Ammon's horn (tissue), 1 donor: ENCODE results near the gene NAA10.
"Not testable (repeated sequence)": the region's sequence is repeated elsewhere in the genome, so short reads cannot be mapped to it uniquely, and the experiment has no call there.

ENCODE experiments used
- DNase-seq: peaks from one replicate; pipeline ENCODE4 v3.0.0-alpha.2; 2016; ENCODE audit warnings: low spot score

NAA10 gene

GRCh38 chrX:153934762-153935325 is at the start of gene NAA10:
Gene NAA10, minus strand, starts transcription at chrX:153935037. Its CDS starts 133 bp downstream, at chrX:153934904.
- peak; percentile 73 for DNase-seq

DNA sequence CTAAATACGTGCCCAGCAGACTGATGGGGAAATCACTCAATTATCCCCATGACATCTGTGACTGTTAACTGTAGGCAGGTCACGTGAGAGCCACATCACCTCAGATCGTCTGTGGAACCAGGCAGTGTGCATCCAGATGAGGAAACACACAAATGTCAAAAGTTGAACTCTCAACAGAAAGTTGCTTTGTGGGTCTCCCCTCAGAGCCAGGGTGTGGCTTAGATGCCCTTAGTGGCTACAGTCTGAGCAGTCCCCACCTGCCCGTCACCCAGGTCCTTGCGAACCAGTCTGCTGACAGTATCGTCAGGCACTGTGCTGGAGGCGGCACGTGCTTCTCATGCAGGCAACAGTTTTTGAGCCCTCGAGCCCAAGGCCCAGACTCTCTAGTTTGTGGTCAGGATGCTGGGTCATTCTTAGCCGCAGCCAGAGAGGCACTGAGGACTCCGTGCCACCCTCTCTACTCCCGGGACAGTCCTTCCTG is 48.5 kb upstream of the NAA10 start:
- DNase-seq, result no peak

DNA sequence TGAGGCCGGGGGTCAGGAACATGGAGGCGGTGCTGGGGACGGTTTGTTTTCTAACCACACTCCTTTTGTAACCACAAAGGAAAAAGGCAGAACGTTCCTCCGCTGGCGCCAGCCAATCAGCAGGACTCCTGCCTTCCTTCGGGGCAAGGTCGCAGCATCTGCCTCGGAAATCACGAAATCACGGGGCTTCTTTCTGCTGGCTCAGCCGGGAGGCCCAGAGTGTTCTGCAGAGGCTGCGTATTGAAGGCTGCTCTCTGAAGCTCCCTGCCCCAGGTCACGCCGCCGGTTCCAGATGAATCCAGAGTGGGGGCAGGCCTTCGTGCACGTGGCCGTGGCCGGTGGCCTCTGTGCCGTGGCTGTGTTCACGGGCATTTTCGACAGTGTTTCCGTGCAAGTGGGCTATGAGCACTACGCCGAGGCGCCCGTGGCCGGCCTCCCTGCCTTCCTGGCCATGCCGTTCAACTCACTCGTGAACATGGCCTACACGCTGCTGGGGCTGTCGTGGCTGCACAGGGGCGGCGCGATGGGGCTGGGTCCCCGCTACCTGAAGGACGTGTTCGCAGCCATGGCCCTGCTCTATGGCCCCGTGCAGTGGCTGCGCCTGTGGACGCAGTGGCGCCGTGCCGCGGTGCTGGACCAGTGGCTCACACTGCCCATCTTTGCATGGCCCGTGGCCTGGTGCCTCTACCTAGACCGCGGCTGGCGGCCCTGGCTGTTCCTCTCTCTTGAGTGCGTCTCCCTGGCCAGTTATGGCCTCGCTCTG is 47.1 kb upstream of the NAA10 start:
- DNase-seq, result peak; percentile 41

- DNase-seq, result no peak
Measured at GRCh38 chrX:153981231-153981630, 46.4 kb upstream of the NAA10 start.

DNA sequence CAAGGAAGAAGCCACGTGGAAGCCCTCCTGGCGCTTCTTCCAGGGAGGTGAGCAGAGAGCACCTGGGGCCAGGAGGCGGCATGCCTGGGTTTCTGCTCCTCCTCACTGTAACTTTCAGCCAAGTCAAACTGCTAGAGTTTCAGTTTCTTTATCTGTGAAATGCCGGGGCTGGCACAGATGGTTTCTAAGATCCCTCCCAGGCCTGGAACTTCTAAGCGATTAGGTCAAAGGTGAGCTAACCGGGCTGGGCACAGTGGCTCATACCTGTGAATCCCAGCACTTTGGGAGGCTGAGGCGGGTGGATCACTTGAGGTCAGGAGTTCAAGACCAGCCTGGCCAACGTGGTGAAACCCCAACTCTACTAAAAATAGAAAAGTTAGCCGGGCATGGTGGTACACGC is 45.6 kb upstream of the NAA10 start:
- not testable (repeated sequence) for DNase-seq

- no peak for DNase-seq
Measured at GRCh38 chrX:153974726-153975286, 40.0 kb upstream of the NAA10 start.

DNA sequence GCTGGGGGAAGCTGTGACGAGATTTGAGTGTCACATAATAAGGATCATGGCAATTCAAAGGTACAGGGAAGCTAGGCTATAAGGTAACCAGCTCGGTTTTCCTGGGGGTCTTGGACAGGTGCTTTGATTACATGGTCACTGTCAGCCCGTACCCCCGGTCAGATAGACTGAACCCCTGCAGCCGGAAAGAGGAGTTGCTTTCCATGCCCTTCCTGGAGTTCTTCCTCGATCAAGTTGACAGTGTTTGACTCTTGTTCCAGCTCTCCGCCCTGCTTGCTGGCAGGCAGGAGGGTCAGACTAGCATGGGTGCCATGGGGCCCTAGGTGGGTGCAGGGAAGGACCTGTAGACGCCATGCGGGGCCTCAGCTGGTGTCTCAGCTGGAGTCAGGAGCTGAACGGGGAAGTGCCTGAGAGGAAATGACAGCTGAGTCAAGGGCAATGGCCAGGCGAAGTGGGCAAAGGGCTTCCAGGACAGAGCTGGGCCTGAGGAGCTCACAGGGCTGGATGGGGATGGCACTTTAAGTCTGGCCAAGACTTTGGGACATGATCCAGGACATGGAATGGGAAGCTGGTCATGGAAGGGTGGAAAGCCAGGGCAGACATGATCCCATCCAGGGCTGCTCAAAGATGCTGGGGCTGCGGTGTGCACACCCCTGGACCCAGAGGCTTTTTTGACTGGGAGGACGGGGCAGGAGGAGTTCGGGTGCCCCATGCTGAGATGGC is 39.3 kb upstream of the NAA10 start:
- DNase-seq, result no peak

DNA sequence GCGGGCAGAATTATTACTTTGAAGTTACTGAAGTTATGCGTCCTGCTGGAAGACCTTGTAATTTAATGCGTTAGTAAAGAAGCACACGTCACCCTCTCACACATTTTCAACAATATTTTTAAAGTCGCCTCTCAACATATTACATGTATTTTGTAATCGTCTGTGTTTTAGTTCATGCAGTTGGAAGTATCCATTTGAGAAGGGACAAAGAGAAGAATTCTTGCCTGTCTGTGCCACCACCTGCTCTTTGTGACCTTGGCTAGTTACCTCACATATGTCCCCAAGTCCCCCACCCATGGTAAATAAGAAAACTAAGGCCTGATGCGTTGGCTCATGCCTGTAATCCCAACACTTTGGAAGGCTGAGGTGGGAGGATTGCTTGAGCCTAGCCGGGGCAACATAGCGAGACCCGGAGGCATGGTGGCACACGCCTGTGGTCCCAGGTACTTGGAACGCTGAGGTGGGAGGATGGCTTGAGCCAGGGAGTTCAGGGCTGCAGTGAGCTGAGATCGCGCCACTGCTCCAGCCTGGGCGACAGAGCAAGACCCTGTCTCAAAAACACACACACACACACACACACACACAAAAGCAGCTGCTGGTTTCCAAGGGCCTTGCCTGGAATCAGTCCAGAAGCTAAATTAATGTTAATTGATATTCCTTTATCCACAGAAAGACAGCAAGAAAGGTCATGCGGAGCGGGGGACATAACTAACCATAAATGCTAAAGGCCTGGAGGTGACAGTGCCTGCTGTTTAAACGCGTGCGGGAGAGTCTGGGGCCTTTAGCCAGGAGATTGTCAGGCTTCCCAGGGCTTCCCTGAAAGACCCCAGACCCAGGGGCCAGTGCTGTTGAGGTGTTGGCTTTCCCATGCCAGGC is 38.5 kb upstream of the NAA10 start:
- no peak for DNase-seq

GRCh38 chrX:153972368-153973126 is 37.7 kb upstream of the NAA10 start, which contains the start of gene TMEM187:
Gene TMEM187, plus strand, starts transcription at chrX:153972754. Its CDS starts 9,309 bp downstream, at chrX:153982063.
- peak; percentile 84 for DNase-seq

- peak; percentile 88 for DNase-seq
Measured at GRCh38 chrX:153971450-153972367, 36.9 kb upstream of the NAA10 start, which contains the start of gene HCFC1. Gene HCFC1, minus strand, starts transcription at chrX:153971818. Its CDS starts 978 bp downstream, at chrX:153970840.

DNA sequence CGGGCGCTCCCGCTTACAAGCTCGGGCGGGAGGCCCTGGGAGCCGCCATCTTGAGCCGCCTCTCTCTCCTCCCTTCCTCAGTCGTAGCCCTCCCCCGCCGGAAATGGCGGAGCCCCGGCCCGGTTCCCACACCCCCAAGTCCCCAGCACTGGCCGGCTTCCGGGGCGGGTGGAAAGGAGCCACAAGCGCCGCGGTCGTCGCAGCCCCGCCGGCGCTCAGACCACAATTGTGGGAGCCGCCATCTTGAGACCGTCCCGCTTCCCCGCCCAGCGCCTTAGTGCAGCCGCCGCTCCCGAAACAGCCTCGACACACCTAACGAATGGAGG is 36.2 kb upstream of the NAA10 start:
- DNase-seq, result peak; percentile 83

DNA sequence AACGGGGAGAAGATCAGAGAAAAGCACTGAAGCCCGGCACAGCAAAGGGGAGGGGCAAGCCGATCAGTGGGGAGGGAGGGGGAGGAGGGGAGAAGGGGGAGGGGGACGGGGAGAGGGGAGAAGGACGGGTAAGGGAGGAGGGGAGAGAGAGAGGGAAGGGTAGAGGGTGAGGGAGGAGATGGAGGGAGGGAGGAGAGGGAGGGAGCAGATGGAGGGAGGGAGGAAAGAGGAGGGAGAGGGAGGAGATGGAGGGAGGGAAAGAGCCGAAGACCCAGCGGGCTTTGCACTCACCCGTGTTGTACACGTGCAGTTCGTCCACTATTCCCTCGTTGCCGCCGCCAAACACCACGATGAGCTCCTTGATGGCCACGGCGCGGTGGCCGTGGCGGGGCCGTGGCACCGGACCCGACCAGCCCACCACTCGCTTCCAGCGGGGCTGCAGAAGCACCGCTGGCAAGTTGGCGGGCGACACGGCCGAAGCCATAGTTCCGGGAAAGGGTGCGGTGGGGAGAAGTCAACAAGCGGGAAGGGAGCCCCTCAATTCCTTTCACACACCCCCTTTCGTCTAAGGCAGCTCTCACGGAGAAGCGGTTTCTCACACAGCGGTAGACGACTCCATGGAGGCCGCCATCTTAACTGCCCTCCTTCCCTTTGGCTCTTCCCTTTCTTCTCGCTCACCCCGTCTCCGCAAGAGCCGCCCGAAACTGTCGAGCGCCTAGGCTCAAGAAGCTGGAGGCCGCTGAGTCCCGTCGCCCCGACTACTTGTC is 35.7 kb upstream of the NAA10 start:
- DNase-seq, result peak; percentile 82

DNA sequence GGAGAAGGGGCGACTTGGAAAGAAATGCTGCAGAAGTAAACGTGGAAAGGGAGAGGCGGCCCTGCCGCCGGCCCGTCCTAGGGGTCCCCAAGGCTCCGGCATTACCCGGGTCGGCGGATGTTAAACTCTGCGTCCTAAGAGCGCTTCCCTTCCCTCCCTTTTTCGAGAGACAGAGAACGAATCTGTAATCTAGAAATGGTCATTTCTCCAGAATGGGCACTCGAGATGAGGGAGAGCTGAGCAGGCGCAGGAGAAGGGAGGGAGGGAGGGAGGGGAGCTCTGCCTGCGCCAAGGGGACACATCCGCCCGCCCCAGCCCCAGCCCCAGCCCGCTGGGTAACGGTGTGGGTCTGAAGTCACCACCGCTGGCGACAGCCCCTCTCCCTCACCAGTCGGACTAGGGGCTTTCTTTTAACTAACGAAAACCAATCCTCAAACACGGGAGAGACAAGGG is 35.1 kb upstream of the NAA10 start:
- DNase-seq, result peak; percentile 58

GRCh38 chrX:153969125-153969903 is 34.5 kb upstream of the NAA10 start:
- DNase-seq, result no peak

DNA sequence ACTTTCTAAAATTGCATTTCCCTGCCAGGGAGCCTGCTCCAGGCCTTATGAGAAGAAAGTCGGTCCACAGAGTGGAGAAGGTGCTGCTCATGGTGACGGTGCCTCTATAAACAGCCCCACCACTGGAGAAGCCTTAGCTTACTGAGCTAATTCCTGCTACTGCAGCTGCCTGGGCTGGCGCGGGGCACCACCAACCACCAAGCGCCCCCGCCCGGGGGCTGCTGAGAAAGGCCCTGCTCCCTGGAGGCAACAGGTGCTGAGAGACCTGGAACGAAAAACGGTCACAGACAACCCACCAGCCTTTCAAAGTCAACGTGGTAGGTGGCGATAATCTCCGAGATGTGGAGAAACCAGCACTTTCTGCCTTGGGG is 33.9 kb upstream of the NAA10 start:
- DNase-seq, result no peak

- no peak for DNase-seq
Measured at GRCh38 chrX:153968255-153968654, 33.4 kb upstream of the NAA10 start.

DNA sequence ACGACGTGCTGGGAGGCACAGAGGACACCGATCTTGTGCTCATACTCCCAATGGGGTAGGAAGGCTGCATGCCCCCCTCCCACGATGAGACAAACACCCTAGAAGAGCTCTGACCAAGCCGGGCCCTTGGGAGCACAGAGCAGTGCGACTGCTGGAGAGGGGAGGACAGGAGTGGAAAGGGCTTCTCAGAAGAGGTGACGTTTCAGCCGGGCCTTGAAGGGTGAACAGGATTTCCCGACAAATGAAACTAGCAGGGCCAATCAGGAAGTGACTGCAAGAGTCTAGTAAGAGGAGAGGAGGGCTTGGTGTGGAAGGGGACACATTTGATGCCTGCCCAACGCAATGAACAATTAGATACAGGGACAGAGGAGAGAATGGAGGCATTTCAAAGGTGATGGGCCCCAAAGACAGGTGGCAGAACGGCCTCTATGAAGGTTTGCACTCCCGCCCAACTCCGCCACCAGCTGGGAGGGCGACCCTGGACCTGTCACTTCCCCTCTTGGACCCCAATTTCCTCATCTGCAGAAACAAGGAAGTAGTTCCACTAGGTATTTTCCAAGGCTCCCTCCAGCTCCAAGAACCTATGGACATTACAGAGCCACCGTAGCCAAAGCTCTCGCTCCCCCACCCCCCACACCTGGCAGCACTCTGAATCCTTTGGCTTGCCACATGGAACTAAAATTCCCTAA is 32.8 kb upstream of the NAA10 start:
- no peak for DNase-seq
